ENCODE data around the gene FAM131B. TPM values are rescaled to one million over a fixed set of nuclear protein-coding genes. Genes with fewer than 3 reads are reported as not detected.

FAM131B gene
- total and polyA plus RNA-seq, 2 of the 13 experiments (the other 11 are each of a cell fraction or from before 2014, with no cell fraction given): 0.07 TPM; not detected in 1

GRCh38 chr7:143395187-143396149, 33.0 kb upstream of the FAM131B start (continued):
- no peak for TF ChIP-seq SNAPC4 (CRISPR knock-in tag; IDR thresholded peaks at IDR 0.05)
- TF ChIP-seq NFAT5 (CRISPR knock-in tag; IDR thresholded peaks at IDR 0.05): 0 out of 2 replicates have a peak, but pooled peaks have one; percentile 46
- TF ChIP-seq GATAD1 (CRISPR knock-in tag; IDR thresholded peaks at IDR 0.05): peak; percentile 49
- peak; percentile 69 for TF ChIP-seq TEAD3 (CRISPR knock-in tag; optimal IDR thresholded peaks at IDR 0.05; ENCODE audit: borderline replicate concordance)
- TF ChIP-seq ZNF691 (CRISPR knock-in tag; IDR thresholded peaks at IDR 0.05; ENCODE audit: borderline replicate concordance, low read depth): 0 out of 2 replicates have a peak, but pooled peaks have one; percentile 55
- no peak for TF ChIP-seq RORA (CRISPR knock-in tag; IDR thresholded peaks at IDR 0.05)
- no peak for TF ChIP-seq YY1 (IDR thresholded peaks at IDR 0.05; ENCODE audit: insufficient read depth, insufficient replicate concordance, low read depth, low read length)
- TF ChIP-seq ZNF281 (CRISPR knock-in tag; IDR thresholded peaks at IDR 0.05; ENCODE audit: borderline replicate concordance): peak; percentile 36; the same call in 1 of the 2 replicates
- no peak for TF ChIP-seq E2F2 (CRISPR knock-in tag; IDR thresholded peaks at IDR 0.05; ENCODE audit: borderline replicate concordance)
- TF ChIP-seq NR0B2 (CRISPR knock-in tag; IDR thresholded peaks at IDR 0.05): no peak

Measured in HepG2 (cell line).